GOT3 (cell line): Measurements from ENCODE around the gene PBX3.
"Not testable (repeated sequence)": the region's sequence is repeated elsewhere in the genome, so short reads cannot be mapped to it uniquely, and the experiment has no call there.

Experiments used
- DNase-seq: peaks from one replicate; lab custom pipeline; 2025; ENCODE audit warnings: mixed read lengths; lab: John Stamatoyannopoulos, UW

The PBX3 gene

GRCh38 chr9:125749287-125749935 lies 2.2 kb downstream of the PBX3 start:
- DNase-seq: no peak

GRCh38 chr9:125749951-125750626 lies 2.9 kb downstream of the PBX3 start:
- no peak for DNase-seq

GRCh38 chr9:125750627-125751011 lies 3.4 kb downstream of the PBX3 start:
- DNase-seq: no peak

- DNase-seq: no peak
Observed at GRCh38 chr9:125752070-125752628, 5.0 kb downstream of the PBX3 start.

GRCh38 chr9:125754096-125754495 lies 6.9 kb downstream of the PBX3 start:
- DNase-seq: no peak

- no peak for DNase-seq
Observed at GRCh38 chr9:125755340-125755739, 8.2 kb downstream of the PBX3 start.

- DNase-seq: no peak
Observed at GRCh38 chr9:125756518-125756917, 9.3 kb downstream of the PBX3 start.

- no peak for DNase-seq
Observed at GRCh38 chr9:125757834-125758233, 10.7 kb downstream of the PBX3 start.

- no peak for DNase-seq
Observed at GRCh38 chr9:125758986-125759763, 12.0 kb downstream of the PBX3 start.

- DNase-seq: no peak
Observed at GRCh38 chr9:125759764-125760129, 12.6 kb downstream of the PBX3 start.

GRCh38 chr9:125760537-125760936 lies 13.4 kb downstream of the PBX3 start:
- no peak for DNase-seq

- DNase-seq: no peak
Observed at GRCh38 chr9:125761676-125762450, 14.7 kb downstream of the PBX3 start.

GRCh38 chr9:125763394-125763801 lies 16.2 kb downstream of the PBX3 start:
- DNase-seq: no peak

GRCh38 chr9:125764198-125764597 lies 17.0 kb downstream of the PBX3 start:
- no peak for DNase-seq

- DNase-seq: no peak
Observed at GRCh38 chr9:125766468-125767221, 19.5 kb downstream of the PBX3 start.

GRCh38 chr9:125767349-125767748 lies 20.2 kb downstream of the PBX3 start:
- no peak for DNase-seq

GRCh38 chr9:125768803-125769202 lies 21.6 kb downstream of the PBX3 start:
- DNase-seq: no peak

GRCh38 chr9:125771037-125771436 lies 23.9 kb downstream of the PBX3 start:
- DNase-seq: no peak

- DNase-seq: no peak
Observed at GRCh38 chr9:125772740-125773139, 25.6 kb downstream of the PBX3 start.

GRCh38 chr9:125774106-125774505 lies 26.9 kb downstream of the PBX3 start:
- DNase-seq: no peak

- not testable (repeated sequence) for DNase-seq
Observed at GRCh38 chr9:125776789-125777188, 29.6 kb downstream of the PBX3 start.
